Thyroid gland (tissue), 4 donors: Measurements from ENCODE around the gene TRIM13.

Experiments
- CTCF ChIP-seq, 6 experiments: fragments of 200-600 bp in 3 of 6; fragments of 450-650 bp in 3 of 6; sonication (generic) in 3 of 6; IDR thresholded peaks; one replicate each; pipeline ENCODE4 v1.5.1; 2016 to 2019; ENCODE audit warnings: antibody characterized with exemption in 6 of 6, mild to moderate bottlenecking in 2 of 6, inconsistent platforms in 1 of 6, moderate library complexity in 1 of 6
- POLR2A ChIP-seq, 2 donors: fragments of 450-650 bp; IDR thresholded peaks; one replicate each; pipeline ENCODE4 v1.6.1; 2017; ENCODE audit warnings: antibody characterized with exemption in 2 of 2, mild to moderate bottlenecking in 2 of 2, moderate library complexity in 1 of 2

- TF ChIP-seq CTCF (IDR thresholded peaks at IDR 0.05) (no peak), POLR2A (IDR thresholded peaks at IDR 0.05) (no peak)
Measured at GRCh38 chr13:50001287-50001686, 4.4 kb downstream of the TRIM13 start.
